DMS53 treated with DMSO at 0.1 percent for 48 hours (cell line): Measurements from ENCODE around the gene GPC5.
A peak's percentile ranks its signal among the peaks of the same experiment; 100 is the strongest.

Experiments
- DNase-seq: peaks from one replicate; lab custom pipeline; 2025; ENCODE audit not compliant: unreplicated experiment; lab: John Stamatoyannopoulos, UW

Gene GPC5

DNA sequence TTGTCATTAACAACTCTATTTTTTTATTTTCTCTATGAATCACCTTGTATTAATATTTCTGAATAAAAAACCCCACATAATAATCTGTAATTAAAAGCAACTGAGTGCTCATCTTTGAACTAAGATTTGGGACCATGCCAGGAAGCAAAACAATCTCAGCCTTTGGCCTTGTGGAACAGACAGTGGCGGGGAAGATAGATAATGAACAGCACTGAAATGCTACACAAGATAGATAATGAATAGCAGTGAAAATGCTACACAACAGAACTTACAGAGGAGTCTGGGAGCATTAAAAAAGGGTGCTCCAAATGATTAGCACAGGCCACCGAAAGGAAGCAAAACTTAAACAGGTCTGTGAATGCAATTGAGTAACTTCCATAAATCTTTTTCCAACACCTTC, 134.9 kb downstream of the GPC5 start:
- DNase-seq = no peak

DNA sequence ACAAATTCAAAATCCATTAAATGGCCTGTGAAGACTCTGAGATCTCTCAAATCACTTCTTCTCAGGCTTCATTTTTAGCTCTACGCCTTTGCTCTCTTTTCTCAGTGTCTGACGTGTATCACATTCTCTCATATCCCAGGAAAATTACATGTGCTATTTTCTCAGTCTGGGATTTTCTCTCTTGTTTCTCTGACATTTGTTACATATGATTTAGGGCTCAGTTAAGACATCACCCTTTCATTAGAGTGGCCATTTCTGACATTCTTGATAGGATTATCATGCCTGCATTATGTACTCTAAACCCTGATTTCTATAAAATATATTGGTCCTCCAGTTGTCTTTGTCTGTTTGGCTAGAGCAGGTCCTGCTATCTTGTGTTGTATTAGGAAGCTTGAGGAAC, 136.6 kb downstream of the GPC5 start:
- no peak for DNase-seq

DNA sequence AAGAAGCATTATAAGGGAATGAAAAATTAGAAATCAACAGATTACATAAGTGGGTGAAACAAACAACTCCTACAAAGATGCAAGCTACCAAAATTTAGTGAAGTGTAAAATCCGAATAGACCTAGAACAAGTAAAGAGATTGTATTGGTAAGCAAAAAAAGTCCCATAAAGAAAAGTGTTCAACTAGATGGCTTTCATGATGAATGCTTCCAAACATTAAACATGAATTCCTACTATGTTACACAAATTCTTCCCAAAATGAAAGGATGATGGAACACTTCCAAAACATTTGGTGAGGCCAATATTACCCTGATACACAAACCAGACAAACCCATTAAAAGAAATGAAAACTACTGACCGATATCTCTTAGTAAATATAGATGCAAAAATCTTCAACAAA, 139.0 kb downstream of the GPC5 start:
- DNase-seq = no peak

DNA sequence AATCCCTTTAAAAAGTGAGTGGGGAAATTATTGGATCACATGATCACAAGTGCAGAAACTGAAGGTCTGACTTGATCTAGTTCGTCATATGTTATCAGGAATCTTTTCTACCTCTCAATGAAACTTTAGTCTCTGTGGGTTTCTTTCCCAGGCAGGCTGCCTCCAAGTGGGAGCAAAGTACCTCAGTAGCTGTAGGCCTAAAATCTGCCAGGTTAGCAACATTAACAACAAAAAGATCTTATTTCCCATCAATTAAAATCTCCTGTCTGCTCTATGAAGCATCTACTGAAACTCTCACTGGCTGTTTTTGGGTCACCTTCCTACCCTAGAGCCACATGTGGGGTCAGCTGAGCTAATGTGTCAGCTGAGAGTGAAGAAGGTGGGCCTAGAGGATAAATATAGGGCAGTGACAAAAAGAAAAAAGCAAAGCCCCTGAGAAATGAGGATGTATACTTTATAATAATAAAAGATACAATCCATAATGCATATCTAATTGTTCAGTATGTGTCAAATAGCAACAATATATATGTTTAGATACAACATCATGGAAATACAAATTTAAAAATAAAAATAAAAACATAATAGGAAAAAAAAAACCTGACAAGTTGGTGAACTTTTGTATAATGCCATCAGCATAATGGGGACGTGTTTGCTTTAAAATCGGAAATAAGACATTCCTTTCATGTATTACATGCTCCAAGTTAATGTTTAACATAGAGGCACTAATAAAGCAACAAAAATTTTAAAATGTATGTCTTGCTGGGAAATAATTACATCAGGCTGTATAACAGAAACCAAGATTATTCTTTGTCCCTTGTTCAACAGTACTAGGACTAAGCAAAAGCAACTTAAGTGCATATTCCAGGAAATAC, 141.1 kb downstream of the GPC5 start:
- DNase-seq = no peak

DNA sequence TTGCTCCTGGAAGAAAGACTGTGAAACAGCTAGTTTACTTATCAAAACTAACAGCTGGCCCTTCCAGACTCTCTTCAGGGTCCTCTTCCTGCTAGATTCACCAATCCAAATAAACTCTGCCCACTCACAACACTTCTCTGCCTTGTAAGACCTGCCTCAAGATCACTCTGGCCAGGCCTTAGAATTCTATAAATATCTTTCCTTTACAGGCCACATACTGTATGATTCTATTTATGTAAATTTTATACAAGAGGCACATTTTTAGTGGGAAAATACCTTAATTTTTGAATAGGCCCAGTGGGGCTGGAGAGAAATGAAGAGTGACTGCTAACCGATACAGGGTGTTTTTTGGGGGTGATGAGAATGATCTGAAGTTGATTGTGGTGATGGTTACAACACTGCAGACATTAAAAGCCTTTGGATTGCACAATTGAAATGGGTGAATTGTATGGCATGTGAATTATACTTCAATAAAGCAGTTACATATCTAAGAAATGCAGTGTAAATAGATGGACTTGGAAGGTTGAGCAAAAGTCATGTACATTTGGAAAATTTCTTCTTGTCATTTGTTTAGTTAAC, 141.8 kb downstream of the GPC5 start:
- peak; percentile 1 for DNase-seq

DNA sequence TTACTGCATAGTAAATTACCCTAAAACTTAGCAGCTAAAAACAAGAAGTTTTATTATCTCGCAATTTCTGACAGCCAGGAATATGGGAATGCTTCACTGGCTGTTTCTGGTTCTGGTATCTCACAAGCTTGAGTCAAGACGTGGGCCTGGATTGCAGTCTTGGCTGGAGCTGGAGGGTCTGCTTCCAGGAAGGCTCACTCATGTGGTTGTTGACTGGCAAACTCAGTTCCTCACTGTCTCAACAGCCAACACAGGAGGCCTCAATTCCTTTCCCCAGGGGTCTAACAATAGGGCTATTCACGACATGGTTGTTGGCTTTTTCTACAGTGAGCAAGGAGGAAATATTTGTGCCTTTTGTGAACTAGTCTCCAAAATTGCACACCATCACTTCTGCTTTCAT, 146.3 kb downstream of the GPC5 start:
- DNase-seq = no peak

DNA sequence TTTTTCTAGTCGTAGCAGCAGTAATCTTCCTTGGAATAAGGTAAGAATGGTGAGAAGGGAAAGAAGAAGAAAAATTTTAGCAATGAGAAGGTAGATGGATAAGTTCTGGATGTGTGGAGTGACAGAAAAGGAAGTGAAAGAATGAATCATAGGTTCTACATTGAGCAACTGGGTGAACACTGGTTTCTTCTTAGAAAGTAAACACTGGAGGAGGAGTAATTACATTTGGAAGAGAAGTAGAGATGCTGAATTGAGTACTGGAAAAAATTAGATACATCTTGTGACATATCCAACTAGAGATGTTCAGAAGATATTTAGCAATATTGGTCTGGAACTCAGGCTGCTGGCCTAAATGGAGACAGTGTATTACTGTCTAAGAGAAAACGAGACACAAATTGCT, 148.5 kb downstream of the GPC5 start:
- no peak for DNase-seq

DNA sequence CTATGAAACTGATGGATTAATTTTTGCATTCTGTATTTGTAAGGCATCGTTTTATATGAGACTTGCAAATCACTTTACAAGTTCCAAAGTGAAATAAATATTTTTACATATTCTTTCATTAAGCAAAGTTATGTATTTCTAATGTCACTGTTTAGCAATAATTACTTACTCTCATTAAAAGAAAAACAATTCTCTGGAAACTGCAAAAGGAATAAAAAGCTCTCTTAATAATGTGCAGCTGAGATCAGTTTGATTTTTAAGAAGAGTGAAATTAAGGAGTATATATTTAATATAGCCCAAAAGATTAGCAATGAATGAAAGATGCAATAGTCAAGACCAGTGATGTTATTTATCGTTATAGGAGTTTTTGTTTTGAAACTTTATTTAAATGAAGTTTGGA, 155.2 kb downstream of the GPC5 start:
- DNase-seq = no peak

DNA sequence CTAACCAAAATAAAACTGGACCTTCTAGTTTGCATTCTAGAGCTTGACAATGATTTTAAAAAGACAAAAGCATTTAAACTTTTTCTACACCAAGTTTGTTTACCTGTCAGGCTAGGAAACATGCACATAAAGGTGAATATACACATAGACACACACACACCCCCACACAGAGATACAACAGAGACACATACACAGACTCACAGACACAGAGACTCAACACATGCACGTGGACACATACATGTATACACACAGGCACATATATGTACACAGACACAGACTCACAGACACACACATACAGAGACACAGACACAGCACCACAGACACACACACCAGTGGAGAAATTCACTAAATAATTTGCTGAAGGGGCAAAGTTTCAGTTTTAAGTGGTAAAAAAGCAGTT, 155.7 kb downstream of the GPC5 start:
- DNase-seq = no peak

DNA sequence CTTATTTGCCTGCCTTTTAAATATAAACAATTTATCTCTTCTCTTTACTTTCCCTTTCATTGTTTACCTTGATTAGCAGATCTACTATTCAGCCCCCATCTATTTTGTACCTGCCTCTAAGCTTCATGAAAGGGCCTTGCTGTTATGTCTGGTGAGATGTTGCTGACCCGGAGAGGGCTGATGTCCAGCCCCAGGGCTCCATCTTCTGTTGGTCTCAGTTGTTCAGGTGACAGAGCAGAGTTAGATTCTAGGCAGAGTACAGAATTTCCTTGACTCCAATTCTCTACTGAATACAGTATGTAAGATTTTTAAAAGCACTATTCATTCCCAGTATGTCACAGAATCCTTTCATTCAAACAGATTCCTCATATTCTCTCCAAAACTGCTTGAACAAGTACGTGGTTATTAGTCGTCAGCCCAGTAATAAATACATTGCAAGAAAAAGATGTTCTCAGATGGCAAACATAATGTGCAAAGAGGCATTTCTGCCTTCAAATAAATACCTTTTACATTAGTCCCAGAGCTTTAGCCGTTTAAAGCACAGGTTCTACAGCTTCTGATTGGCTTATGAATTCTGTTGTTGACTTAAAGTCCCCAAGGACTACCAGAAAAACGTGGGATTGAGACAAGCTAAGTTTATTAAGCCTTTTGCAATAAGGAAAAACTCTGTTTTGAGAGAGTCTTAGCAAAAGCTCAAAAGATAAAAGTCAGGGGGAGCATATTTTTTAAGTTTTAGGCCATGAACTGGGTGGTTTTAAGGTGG, 159.1 kb downstream of the GPC5 start:
- DNase-seq = no peak

DNA sequence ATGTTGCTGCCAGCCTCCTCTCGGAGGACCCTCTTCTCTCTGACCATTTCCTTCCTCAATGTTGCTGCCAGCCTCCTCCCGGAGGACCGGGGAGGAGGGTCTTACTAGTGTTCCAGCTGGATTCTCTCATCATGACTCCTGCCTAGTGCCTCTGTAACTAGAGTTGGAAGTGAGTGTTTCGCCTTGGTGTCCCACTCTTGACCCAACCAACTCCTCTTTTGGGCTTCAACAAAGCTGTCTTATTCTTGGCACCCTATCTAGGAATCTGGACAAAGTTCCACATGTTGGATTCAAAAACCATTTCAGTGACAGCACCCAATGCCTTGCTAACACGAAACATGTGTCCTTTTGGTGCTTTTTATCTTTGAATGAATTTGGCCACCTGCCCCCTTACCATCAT, 165.4 kb downstream of the GPC5 start:
- DNase-seq = no peak

DNA sequence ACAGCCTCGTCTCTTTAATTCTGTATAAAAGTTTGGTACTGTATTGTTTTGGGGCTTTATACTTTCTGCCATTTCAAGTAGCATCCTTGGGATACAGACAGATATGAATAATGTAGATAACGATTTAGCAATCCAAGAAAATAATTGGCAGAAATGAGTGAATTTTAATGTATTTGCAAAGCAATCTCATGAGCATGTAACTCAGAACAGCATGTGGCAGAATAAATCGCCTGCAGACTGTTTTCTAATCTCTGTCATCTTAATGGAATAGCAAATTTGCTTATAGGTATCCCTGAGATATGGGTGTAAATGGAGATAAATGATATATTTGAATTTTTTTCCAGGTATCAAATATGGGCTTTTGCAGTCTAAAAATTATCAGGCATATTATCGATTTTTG, 166.0 kb downstream of the GPC5 start:
- no peak for DNase-seq

DNA sequence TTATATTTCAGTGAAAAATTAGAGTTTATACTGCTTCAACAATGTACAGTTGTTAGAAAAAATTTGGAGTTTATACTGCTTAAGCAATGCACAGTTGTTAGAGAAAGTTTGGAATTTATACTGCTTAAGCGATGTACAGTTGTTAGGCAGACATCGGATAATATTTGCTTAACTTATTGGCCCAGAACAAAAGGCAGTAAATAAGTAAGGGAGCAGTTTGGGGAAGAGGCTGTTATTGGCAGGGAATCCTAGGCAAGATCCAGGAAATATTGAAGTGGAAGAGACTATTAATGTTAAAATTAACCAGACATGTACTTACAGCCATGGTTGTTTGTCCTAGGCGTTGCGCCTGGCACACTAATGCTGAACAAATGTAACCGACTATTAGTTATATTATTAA, 166.9 kb downstream of the GPC5 start:
- DNase-seq = no peak

DNA sequence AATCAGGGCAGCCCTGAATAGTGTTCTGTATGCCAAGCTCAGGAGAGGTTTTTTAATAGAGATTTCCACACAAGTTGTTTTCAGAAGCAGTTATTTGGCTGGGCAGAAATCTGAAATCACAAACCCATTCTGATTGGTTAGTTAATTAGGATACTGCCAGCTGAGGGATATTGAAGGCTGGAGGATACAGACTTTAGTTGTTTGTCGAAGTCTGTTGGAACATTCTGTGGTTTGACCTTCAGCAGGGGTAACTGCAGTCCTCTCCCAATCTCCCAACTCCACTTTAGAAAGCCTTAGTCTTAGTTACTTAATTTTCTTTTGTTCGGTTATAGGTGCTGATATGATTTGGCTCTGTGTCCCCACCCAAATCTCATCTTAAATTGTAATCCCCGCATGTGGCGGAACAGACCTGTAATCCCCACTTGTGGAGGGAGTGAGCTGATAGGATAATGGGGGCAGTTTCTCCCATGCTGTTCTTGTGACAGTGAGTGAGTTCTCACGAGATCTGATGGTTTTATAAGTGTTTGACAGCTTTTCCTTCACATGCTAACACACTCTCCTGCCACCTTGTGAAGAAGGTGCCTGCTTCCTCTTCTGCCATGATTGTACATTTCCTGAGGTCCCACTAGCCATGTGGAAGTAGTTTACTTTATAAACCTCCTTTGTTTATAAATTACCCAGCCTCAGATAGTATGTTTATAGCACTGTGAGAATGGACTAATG, 169.2 kb downstream of the GPC5 start:
- DNase-seq = no peak

DNA sequence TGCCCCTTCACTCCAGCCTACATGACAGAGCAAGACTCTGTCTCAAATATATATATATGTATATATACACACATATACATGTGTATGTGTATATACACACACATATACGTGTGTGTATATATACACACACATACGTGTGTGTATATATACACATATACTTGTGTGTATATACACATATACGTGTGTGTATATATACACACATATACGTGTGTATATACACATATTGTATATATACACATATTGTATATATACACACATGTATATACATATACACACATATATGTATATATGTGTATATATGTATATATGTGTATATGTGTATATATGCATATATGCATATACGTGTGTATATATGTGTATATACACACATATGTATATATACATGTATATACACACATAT, 173.3 kb downstream of the GPC5 start:
- no peak for DNase-seq

DNA sequence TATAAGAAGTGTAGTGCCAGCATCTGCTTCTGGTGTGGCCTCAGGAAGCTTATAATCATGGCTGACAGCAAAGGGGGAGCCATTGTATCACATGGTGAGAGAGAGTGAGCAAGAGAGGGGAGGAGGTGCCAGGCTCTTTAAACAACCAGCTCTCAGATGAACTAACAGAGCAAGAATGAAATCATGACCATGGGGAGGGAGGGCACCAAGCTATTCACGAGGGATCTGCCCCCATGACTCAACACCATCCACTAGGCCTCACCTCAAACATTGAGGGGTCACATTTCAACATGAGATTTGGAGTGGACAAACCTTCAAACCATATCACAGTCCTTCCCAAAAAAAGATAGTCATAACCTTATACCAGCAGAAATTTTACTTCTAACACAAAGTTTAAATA, 174.0 kb downstream of the GPC5 start:
- no peak for DNase-seq

DNA sequence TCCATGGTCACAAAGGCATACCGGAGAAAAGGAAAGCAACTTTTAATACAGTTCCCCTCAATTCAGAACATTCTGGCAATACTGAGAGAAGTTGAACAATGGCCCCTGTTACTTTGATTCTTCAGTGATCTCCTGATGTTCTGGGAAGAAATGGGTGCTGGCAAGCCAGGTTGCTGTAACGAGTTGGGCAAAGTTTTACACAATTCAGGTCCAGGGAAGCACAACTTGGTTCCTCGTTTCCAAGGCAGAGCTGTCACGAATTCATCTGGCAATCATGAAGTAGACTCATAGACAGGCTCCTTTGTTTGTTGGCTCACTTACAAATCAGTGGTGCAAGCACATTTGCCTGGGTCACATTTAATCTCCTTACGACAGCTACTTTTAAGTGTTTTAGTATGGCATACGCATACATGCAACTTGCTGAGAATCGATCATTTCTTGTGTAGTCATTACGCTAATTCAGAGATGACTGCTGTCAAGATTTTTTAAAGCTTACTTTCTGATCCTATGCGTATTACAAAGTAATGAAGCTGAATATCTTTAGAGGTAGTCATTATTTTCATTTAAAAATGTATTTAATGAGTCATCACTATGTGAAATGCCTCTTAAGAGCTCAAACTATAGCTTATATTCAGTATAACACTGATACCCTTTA, 174.7 kb downstream of the GPC5 start:
- no peak for DNase-seq

DNA sequence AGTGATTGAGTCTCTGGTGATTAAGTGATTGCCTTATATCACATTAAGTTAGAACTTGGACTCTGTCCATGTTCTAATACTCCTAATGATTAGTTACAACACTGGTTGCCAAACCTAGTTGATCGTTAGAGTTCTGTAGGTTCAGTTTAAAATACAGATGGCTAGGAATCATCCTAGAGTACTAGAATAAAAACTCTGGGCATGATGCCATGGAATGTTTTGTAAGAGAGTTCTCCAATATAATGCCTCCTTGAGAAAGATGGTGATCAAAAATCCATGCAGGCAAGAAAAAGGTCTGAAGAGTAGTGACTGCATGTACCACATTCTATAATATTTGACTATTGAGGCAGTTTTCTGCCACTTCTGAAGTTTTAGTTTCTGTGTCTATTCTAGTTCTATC, 176.3 kb downstream of the GPC5 start:
- no peak for DNase-seq

DNA sequence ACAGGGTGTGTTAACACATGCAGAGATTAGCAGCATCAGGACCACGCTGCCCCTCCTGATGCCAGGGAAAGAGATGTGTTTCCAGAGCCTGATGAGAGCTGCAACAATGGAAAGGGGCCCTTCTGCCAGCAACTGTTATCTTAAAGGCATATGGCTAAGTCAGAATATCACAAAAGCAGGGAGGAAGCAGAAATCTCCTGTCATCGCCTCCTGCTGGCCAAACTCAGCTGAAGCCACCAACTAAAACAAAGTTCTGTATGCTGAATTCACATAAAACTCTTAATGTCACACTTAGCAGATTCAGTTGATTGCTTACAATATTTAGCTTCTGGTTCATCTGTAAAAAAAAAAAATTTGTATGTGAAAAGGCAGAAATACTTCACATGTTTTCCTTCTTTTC, 178.2 kb downstream of the GPC5 start:
- DNase-seq = no peak

DNA sequence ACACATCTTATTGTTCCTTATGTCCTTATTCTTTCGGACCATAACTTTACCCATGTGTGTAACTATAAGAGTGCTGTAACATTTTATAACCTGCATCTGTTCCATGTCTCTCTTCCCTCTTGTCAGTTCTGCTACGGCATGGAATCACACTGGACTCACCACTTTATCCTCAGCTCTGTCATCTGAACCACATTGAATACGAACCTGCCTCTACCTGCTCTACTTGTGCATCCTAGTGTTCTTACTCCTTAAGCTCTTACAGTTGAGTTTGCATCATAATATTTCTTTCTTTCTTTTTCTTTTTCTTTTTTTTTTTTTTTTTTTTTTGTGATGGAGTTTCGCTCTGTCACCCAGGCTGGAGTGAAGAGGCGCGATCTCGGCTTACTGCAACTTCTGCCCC, 180.9 kb downstream of the GPC5 start:
- no peak for DNase-seq

DNA sequence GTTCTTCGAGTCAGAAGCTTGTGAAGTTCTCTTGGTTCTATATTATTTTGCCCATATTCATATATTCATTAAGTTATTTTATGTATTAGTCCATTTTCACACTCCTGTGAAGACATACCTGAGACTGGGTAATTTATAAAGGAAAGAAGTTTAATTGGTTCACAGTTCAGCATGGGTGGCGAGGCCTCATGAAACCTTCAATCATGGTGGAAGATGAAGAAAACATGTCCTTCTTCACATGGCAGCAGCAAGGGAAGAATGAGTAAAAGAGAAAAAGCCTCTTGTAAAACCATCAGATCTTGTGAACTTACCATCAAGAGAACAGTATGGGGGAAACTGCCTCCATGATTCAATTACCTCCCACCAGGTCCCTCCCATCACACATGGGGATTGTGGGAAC, 182.3 kb downstream of the GPC5 start:
- DNase-seq = no peak
